Esophagus squamous epithelium (tissue), 4 donors: Measurements from ENCODE around the gene MT1A.

ENCODE experiments used
- POLR2A ChIP-seq, 4 donors: fragments of 450-650 bp; IDR thresholded peaks; one replicate each; pipeline ENCODE4 v1.6.1; 2017; ENCODE audit warnings: antibody characterized with exemption in 4 of 4, mild to moderate bottlenecking in 4 of 4, moderate library complexity in 3 of 4
- TF ChIP-seq, protein P1 (sequence below), 6 experiments: fragments of 450-650 bp in 4 of 6; fragments of 200-600 bp in 2 of 6; sonication (generic) in 2 of 6; IDR thresholded peaks; one replicate each; pipeline ENCODE4 v1.5.1; 2016 to 2019; ENCODE audit warnings: antibody characterized with exemption in 6 of 6, mild to moderate bottlenecking in 4 of 6, moderate library complexity in 4 of 6

DNA sequence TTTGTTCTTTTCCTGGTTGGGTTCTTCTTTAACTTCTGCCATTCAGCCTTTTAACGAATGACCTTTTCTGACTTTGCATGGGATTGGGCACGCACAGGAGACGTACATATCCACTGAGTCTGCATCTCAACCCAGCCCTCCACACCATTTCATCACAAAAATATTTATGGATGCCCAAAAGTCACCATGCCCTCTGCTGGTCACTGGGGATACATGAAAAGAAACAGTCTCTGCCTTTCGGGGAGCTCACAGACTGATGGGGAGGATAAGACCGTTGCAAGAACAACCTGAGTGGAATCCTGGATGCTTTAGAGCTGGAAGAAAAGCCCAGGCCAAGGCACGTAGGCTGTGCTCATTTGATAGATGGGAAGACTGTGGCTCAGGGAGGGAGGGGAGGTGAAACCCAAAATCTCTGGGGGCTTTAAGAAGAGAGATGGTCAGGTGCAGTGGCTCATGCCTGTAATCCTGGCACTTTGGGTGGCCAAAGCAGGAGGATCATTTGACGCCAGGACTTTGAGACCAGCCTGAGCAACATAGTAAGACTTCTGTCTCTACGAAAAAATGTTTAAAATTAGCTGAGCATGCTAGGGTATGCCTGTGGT is 38.0 kb upstream of the MT1A start:
- TF ChIP-seq, protein P1, sequence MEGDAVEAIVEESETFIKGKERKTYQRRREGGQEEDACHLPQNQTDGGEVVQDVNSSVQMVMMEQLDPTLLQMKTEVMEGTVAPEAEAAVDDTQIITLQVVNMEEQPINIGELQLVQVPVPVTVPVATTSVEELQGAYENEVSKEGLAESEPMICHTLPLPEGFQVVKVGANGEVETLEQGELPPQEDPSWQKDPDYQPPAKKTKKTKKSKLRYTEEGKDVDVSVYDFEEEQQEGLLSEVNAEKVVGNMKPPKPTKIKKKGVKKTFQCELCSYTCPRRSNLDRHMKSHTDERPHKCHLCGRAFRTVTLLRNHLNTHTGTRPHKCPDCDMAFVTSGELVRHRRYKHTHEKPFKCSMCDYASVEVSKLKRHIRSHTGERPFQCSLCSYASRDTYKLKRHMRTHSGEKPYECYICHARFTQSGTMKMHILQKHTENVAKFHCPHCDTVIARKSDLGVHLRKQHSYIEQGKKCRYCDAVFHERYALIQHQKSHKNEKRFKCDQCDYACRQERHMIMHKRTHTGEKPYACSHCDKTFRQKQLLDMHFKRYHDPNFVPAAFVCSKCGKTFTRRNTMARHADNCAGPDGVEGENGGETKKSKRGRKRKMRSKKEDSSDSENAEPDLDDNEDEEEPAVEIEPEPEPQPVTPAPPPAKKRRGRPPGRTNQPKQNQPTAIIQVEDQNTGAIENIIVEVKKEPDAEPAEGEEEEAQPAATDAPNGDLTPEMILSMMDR (IDR thresholded peaks at IDR 0.05): peak in 5 of 6 experiments; percentile 60 to 77 (median 71)
- TF ChIP-seq POLR2A (IDR thresholded peaks at IDR 0.05): no peak
